GM19043 (cell line): ENCODE results near the gene SRGAP2B.
"Not testable (repeated sequence)": the region's sequence is repeated elsewhere in the genome, so short reads cannot be mapped to it uniquely, and the experiment has no call there.

ENCODE experiments used
- ATAC-seq: cut with Tn5 transposase; IDR thresholded peaks from one replicate; pipeline ENCODE4 v1.9.1; 2021; ENCODE audit warnings: low read depth; ENCODE audit not compliant: unreplicated experiment

SRGAP2B gene

DNA sequence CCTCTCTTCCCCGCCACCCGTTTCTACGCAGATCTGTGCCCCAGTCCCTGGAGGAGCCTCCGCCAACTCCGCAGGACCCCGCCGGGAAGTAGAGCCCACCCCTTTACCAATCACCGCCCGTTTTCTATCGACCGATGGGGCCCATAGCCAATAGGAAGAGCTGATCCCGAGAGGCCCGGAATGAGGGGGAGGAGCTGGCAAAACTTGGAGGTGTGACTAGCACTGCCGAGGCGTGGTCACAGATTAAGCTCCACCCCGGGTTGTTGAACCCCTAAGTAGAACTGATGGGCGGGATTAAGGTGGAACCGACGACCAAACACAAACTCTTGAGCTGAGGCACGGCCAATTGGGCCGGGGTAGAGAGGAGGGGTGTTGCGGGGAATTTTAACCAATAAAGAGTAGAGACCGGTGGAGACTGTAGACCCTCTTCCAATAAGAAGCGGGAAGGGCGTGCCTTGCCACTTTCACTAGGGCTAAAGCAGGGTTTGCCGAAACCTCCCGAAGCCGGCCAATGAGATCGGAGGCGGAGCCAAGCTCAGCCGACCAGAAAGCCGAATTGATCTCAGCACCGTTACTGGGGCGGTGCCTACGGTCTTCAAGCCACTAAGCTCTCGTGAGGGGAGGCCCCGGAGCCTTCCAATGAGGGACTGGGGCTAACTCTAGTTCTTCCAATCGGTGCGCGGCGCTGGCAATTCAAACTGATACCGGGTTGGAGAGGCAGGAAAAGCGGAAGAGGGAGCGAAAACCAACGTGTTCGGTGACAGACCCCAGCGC, at the start of gene SRGAP2B, which contains the start of gene FAM72D:
Gene SRGAP2B, minus strand, starts transcription at position 45 of the 774 bp plus-strand sequence. CDS start 2,427 bp downstream, outside the sequence.
Gene FAM72D, plus strand, starts transcription at position 691 of the 774 bp plus-strand sequence. CDS start 874 bp downstream, outside the sequence.
- ATAC-seq: peak; percentile 85

DNA sequence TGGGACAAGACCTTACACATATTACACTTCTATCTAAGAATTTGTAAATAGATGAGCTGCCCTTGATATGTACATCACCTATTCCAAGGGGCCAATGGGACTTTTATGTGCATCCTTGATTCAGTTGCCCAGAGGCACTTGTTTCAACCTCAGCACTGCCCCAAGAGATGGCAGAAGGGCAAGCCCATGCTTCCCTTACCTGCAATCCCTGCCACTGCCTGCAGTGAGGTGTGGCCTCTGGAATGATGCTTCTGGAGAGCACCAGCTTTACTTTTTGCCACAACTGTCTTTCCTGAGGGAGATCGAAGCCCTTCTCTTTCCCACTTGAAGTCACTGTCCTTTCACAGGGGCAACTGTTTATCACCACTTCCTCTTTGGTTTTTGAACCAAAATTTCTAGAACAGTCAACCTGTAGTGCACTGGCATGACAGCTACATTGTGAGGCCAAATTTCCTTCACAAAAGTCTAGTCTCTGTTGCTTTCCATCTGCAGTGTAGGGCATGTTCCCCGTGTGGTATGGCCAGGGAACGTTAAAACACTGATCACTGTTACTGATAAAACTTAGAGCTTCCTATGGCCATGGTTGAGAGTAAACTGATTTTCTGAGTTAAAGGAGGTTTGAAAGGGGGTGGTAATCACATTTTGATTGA, 49.3 kb upstream of the SRGAP2B start:
- ATAC-seq: not testable (repeated sequence)

DNA sequence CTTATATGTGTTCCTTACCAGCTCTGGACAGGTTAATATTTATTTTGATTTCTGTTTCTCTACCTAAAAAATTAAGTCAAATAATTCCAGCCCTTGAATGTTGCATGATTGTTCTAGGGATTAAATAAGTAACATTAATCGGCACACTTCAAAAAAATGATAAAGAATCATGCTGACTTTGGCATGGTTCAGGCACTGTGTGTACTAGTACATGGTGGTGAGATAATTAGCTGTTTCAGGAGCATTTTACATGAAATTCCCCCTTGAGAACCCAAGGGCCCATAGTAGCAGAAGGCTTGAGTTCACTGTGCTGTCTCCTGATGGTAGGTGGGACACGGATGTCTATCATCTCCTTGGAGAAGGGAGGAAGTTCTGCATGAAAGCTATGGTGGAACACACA, 45.4 kb upstream of the SRGAP2B start:
- not testable (repeated sequence) for ATAC-seq

DNA sequence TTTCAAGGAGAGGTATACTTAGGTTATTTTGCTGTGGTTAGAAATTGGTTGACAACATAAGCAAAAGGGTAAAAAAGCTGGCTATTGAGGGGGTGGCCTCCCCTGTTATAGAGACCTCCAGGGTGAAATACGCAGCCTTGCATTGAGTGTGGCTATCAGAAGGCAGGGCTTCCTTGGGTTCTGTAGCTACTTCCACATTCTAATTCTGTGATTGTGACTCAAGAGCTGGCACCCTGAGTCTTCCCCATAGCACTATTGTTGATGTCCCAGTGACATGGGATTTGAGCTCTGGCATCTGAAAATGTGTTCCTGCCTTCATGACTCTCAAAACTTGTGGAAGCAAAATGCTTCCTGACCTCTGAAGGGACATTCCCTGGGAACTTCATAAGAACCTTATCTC, 39.3 kb upstream of the SRGAP2B start:
- not testable (repeated sequence) for ATAC-seq

DNA sequence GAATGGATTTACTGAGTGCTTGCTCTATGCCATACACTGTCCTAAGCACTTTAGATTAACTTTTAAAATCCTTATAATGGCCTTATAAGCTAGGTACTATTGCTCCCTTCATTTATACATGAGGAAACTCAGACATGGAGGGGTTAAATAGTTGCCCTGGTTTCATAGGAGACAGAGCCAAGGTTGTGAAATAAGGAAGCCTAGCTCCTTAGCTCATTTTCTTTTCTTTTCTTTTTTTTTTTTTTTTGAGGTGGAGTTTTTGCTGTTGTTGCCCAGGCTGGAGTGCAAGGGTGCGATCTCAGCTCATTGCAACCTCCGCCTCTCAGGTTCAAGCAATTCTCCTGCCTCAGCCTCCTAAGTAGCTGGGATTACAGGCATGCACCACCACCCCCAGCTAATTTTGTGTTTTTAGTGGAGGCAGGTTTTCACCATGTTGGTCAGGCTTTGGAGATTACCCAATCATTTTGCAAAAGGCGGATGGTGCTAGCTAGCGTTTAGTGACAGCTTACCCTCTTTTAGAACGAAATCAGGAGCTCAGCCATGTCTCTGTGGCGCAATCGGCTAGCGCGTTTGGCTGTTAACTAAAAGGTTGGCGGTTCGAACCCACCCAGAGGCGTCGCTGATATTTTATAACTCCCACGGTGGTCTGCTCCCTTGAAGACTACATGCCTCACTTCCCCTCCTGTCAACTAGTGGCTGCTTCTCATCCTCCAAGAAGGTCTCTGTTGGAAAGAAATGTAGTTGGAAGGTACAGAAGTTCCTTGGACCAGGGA, 33.8 kb upstream of the SRGAP2B start:
- not testable (repeated sequence) for ATAC-seq

DNA sequence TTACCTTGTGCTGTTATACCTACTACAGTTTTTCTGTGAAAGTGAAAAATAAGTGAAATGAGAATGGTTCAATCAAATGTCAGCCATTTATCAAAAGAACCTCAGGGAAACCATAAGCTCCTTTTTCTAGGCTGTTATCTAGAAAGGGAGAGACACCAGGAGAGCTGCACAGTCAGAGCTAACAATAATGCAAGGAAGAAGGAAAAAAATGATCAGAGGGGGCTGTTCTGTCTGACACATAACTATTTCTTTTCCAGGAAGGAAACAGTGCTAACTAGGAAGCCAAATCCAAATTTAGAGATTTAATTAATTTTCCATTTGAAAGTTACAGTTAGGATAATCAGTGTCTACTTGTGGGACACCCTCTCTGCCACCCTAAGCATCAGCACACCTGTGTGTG, 32.0 kb upstream of the SRGAP2B start:
- not testable (repeated sequence) for ATAC-seq

DNA sequence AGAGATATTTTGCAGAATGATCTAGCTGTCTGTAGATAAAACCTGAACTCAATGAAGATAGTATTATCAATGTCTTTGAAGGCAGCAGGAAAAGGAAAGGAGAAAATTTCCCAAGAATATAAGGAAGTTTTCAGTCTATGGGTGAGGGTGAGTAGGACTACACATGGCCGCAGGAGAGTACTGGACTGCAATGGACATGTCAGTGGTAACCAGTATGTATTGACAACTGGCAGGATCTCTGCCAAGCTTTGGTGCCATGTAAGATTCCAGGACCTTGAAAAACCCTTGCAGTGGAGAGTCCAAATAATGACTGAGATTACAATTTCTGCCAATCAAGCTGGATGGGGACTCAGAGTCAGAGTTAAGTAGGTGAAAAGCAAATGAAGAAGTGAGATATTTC, 30.0 kb upstream of the SRGAP2B start:
- not testable (repeated sequence) for ATAC-seq

DNA sequence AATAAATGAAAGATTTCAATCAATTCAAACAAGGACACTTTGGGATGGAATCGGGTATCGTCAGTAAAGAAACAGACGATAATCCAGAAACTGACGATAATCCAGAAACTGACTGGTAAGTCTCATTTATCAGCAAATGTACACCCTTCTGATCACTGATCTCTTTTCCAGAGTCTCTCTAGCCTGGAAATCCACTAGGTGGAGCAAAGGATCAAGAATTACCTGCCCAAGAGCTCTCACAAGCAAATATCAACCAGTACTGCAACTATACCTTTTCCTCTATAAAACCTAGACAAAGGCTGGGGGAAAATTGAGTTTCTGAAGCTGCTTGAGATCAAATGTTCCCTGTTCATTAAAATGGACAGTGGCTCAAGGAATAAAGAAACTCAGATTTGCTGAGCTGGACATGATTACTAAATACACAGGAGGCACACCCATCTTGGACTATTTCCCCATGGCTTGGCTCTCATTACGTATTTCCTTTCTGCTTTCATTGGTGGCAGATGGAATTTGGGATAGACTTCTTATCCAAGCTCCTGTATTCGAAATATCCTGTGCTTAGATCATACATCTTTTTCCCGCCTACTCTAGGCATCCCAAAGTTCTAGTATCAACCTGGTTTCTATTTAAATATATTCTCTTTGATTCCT, 29.0 kb upstream of the SRGAP2B start:
- ATAC-seq: not testable (repeated sequence)

DNA sequence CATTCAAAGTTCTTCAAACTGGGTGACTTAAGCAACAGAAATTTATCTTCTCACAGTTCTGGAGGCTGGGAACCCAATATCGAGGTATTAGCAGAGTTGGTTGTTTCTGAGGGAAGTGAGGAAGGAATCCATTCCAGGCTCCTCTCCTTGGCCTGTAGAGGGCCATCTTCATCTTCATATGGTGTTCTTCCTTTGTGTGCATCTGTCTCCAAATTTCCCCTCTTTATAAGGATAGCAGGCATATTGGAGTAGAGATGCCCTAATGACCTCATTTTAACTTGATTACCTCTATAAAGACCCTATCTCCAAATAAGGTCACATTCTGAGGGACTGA, 27.9 kb upstream of the SRGAP2B start:
- ATAC-seq: not testable (repeated sequence)

DNA sequence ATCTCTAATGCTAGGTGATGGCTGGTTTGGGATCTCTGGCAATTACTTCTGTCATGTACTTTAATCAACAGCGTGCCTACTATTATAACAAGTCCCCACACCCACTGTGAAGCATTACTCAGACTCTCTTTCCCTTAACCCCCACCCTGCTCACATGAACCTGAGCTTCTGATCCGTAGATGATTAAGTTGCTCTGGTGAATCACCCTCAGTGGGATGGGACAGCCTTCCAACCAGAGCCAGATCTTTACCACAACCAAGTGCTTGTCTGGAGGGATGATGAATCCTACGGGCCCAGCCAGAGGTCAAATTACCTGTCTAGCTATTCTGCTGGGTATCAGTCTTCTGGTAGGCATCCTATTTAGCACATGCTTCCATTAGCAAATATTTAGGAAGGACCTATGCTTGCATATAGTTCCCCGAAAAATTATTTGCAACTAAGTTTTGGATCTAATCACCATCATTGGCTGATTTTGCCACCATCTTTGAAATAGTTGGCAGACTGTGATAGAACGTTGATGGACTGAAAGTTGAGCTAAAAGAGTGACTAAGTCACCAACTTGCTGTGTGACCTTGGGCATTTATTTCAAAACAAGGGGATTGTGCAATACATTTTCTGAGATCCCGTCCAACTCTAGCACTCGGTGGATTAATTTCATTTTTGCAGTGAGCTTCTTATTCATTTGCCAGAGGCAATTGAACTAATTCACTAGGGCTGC, 27.4 kb upstream of the SRGAP2B start:
- not testable (repeated sequence) for ATAC-seq

DNA sequence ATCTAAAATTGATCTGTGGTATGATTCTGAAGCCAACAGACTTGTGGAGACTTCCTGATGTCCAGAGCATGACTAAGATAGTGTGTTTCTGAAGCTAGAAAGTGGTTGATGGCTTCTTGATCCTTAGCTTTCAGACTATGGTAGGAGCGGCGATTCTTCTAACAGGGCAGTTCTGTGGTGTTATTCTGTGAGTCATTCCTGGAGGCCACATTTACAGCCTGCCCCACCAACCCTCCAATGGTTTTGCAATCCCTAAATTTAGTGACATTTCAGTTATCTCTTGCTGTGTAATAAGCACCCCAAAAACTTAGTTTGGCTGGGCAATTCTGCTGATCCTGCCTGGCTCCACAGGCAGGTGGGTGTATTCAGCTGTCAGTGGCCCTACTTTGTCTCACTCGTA, 24.7 kb upstream of the SRGAP2B start:
- ATAC-seq: not testable (repeated sequence)

DNA sequence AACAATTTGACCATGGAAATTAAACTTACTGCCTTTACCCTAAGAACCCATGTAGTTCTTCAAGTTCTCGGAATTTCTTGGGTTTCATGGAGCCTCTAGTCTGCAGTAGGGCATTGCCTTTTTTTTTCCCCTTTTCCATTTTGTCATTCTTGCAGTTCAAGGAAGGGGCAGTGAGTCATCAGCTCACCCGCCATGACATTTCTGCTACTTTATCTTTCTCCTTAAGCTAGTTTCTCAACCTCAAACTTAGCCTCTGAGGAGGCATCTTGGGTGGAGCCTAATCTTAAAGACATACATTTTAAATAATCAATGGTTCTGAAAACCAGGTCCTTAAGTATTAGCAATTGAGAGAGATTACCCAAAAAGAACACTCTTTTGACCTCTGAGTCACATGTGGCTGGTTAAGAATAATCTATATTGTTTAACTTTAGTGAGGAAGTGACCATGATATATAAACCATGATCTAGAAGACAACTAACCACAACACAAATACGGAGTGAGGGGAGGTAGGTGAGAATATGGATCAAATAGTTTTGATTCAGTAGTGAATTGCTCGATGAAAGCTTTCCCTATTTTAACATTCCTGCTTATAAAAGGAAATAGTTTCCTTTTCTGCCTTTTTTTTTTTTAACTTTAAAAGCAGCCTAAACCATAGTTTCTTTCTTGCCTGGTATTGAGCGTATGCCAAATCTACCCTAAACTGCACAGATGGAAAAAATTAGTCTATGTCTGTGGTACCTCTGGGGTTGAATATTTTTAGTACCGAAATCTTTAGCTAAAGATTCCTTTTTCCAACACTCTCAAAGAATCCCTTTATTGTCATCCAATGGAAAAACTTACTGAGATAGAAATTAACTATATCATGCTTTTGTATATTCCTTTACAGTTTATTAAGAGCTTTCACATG, 20.7 kb upstream of the SRGAP2B start:
- not testable (repeated sequence) for ATAC-seq

DNA sequence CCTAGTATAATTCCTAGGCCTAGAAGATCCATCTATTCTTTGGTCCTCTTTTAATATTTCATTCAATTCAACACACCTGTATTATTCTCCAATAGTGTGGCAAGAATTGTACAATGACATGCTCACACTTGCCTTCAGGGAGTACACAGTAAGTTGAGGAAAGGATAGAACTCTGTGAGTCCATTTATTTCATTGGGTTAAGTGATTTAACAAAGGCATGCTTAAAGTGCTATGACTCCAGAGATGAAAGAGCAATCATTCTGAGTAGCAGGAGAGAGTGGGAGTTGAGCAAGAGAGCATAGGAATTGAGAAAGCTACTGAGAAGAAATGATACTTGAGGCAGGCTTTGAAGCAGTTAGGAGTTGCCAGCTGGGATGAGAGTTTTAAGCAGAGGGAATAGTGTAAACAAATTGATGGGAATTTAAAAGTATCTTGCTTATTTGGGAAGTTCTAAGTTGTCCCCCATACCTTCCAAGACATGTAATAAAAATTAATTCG, 19.5 kb upstream of the SRGAP2B start:
- ATAC-seq: not testable (repeated sequence)

DNA sequence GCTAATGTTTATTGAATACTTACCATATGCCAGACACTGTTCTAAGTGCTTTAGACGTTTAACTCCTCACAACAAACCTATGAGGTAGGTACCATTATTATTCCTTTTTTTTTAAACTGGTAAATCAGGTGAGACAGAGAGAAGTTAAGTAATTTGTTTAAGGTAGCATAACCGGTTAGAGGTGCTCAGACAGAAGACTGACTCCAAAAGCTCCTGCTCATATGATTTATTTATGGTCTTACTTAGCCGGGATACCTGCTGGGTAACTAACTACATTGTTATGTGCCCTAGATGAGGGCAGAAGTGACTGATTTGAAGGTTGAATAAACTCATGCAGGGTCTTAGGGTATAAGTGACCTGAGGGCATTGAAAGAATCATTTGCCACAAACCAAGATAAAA, 17.6 kb upstream of the SRGAP2B start:
- ATAC-seq: not testable (repeated sequence)

DNA sequence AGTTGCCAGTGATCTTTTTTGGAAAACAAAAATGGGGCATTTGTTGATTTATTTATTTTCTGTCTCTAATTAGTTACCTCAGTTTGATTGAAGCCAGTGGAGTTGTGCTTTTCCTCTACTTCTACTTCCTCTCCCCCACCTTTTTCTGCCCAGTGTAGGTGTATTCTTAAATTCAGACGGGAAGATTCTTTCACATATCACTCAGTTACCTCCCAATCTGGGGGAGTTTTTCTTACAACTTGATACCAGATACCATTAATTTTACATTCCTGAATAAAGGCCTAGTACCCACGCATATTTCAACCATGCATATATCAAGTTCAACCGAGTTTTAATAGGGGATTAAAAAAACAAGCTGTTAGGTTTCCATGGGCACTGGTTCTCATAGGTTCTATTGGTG, 16.5 kb upstream of the SRGAP2B start:
- not testable (repeated sequence) for ATAC-seq

DNA sequence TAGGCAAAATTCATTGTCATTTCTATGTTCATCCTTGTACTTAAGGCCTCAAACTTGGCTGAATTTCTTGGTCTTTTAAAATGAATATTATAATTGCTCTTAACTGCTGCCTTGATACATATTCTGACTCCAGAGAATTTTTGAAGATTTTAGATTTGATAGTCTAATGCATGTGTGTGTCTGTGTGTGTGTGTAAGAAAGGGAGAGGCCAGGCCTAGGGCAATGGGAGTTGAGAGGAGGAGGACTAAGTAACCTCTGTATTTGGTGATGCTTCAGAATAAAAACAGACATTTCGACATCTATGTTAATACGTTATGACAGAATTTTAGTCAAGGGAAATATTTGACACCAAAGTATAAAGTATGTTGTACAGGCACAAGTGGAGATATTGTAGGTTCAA, 8.2 kb upstream of the SRGAP2B start:
- not testable (repeated sequence) for ATAC-seq

DNA sequence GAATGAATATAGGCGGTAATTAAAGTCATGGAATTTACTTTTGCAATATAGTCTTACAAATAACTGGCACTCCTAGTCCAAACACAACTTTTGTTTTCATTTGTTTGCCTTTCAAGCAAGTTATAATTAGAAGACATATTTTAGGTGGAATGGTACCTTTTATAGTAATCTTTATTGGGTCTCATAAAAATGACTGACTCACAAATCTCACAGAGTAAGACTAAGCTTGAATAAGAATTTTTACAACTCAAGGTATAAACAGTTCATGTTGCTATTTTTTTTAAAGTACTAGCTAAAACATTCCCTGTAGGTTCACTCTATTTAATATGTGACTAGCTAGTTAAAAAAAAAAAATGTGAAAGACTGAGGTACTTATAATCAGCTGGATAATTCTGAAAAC, 6.6 kb upstream of the SRGAP2B start:
- ATAC-seq: not testable (repeated sequence)

DNA sequence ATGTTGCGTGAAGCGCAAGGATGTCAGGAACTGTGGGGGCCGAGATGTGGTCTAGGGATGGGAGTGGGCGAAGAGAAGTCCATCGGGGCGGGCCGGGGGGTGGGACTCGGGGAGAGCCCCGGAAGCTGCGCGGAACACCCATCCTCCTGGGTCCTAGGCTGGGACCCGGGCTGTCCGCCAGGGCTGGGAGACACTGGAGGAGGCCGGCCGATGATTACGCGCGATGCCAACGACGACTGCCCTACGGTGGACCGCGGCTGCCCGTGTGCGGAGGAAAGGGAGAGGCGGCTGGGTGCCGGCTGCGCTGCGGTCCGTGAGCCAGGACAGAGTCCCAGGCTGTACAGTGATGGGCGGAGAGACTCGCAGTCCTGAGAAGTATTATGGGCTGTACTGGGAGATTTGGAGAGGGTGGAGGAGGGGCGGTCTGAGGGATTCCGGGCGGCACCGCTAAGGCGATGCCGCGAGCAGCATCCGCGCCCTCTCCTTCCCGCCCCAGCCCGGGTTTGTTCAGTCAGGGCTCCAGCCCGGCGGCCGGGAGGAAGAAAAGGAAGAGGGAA, 395 bp downstream of the SRGAP2B start:
- not testable (repeated sequence) for ATAC-seq
